SK-N-MC (cell line): ENCODE measurements around the gene DDX46.

Experiments
- EZH2 ChIP-seq: fragments of 200-600 bp; sonication (generic); IDR thresholded peaks from one replicate; pipeline ENCODE4 v1.6.1; 2017; ENCODE audit warnings: antibody characterized with exemption
- FOXP2 ChIP-seq: optimal IDR thresholded peaks from 2 replicates; pipeline ENCODE3; 2011; ENCODE audit warnings: mild to moderate bottlenecking, moderate library complexity; ENCODE audit not compliant: insufficient read depth; ENCODE audit errors: extremely low read length, control extremely low read depth
- POLR2AphosphoS5 ChIP-seq: IDR thresholded peaks from 2 replicates; pipeline ENCODE4 v1.6.1; 2012; ENCODE audit warnings: mild to moderate bottlenecking, low read depth, low read length, borderline replicate concordance

- TF ChIP-seq EZH2: no peak
- no peak for TF ChIP-seq POLR2AphosphoS5
- no peak for TF ChIP-seq FOXP2
Measured at GRCh38 chr5:134813827-134814226, 55.2 kb downstream of the DDX46 start.
